Pancreas (tissue), 10 donors: Measurements from ENCODE around the gene TRIM21. TPM values are rescaled to one million over a fixed set of nuclear protein-coding genes. Genes with fewer than 3 reads are reported as not detected.
A peak's percentile ranks its signal among the peaks of the same experiment; 100 is the strongest.
"Not testable (repeated sequence)": the region's sequence is repeated elsewhere in the genome, so short reads cannot be mapped to it uniquely, and the experiment has no call there.

Source experiments
- ATAC-seq, 4 donors: fragments of 200-7000 bp; cut with Tn5 transposase; one replicate each; pipeline versions ENCODE4 v1.8.0 to v1.9.1; 2020; ENCODE audit warnings: mild to moderate bottlenecking in 4 of 4, moderate library complexity in 4 of 4
- DNase-seq, 6 donors: peaks; one replicate each; pipeline ENCODE4 v3.0.0-alpha.2; 2020
- FAIRE-seq: peaks from 2 replicates; lab custom pipeline; 2012; peaks lifted over from hg19 to GRCh38; lab: Jason Lieb, UNC
- H3K27ac ChIP-seq, 4 donors: fragments of 200-600 bp; sonication (generic); 1 replicate in 3 of 4; 2 replicates in 1 of 4; pipeline versions ENCODE4 v1.5.0 to v1.8.0; 2020
- H3K27me3 ChIP-seq, 4 donors: fragments of 200-600 bp; one replicate each; pipeline ENCODE4 v1.8.0; 2021
- H3K36me3 ChIP-seq, 3 donors: fragments of 200-600 bp; sonication (generic) in 1 of 3; one replicate each; pipeline versions ENCODE4 v1.5.0 to v1.8.0; 2020 to 2021
- H3K4me1 ChIP-seq, 3 donors: fragments of 200-600 bp; one replicate each; pipeline ENCODE4 v1.8.0; 2021
- H3K4me3 ChIP-seq, 4 donors: fragments of 200-600 bp; sonication (generic) in 2 of 4; one replicate each; pipeline versions ENCODE4 v1.5.0 to v1.8.0; 2020 to 2021
- H3K9me3 ChIP-seq, 4 donors: fragments of 200-600 bp; one replicate each; pipeline ENCODE4 v1.8.0; 2021
- WGBS, 2 donors: extraction: QIAGEN DNeasy Blood & Tissue Kit; methylation state at CpG; one replicate each; pipeline ENCODE4 v1.1.7; 2013; 5-methylcytosine and 5-hydroxymethylcytosine counted together
- intact Hi-C, 3 donors: fragments of 100-400 bp; cut with DNase I; formaldehyde crosslinking; loops; one replicate each; pipeline versions ENCODE4 v1.11.1 to v1.14.2; 2022
- polyA plus RNA-seq, 2 donors: library from polyadenylated mRNA; stranded (reverse); fragments of 200-250 nt; gene quantifications; one replicate each; pipeline ENCODE4 v1.2.3, GENCODE V29; 2013
- total RNA-seq, 6 donors: library from RNA; stranded (reverse); fragmentation: NEBNext Ultra II Directional in 4 of 6; extraction: Animal tissue kit (Norgen Biotek cat#: 25700) in 4 of 6; gene quantifications; one replicate each; pipeline versions ENCODE4 v1.2.1 to v1.2.4, GENCODE V29; 2021 to 2023
- TF ChIP-seq, protein P1 (sequence below), 4 donors: fragments of 200-600 bp; sonication (generic) in 3 of 4; IDR thresholded peaks; one replicate each; pipeline versions ENCODE4 v1.5.0 to v1.8.0; 2021; ENCODE audit warnings: antibody characterized with exemption in 4 of 4
- donor health status: healthy with polysubstance abuse.
- donor health status: DM: no; HTN: no; CAD: no; lungs with moderate emphysema.
- donor health status: DM: no; HTN: no; CAD: no.
- donor health status: control.
- donor health status: control.
- donor health status: Bipolar disorder and iron deficiency.
- donor health status: DM: yes; HTN: yes; CAD: no.
- donor health status: DM: no; HTN: no; CAD: no.
- donor health status: DM: no; HTN: no; CAD: no.
- donor health status: DM: yes; HTN: yes; CAD: no.

Gene TRIM21
- total and polyA plus RNA-seq, 8 donors: 3.5 to 12.9 (median 6.7) TPM

DNA sequence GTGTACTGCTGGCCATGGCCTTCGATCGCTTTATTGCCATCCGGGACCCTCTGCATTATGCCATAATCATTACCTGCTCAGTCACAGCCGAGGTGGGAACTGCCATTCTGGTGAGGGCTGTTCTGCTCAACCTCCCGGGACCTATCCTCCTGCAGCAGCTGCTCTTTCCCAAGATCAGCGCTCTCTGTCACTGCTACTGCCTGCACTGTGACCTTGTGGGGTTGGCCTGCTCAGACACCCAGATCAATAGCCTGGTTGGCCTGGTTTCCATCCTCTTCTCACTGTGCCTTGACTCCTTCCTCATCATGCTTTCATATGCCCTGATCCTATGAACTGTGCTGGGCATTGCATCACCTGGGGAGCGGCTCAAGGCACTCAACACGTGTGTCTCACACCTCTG is 24.9 kb upstream of the TRIM21 start:
- intact Hi-C loops: no loop called here
- Histone ChIP-seq H3K4me3 (no peak overlapping the region), H3K36me3 (no peaks in the 10 kb centered on the region), H3K27me3 (no peaks in the 10 kb centered on the region), H3K9me3 (no peaks in the 10 kb centered on the region), H3K27ac (no peak overlapping the region), H3K4me1 (no peaks in the 10 kb centered on the region)
- 24 to 33% methylated on average over 8 of the region's 8 CpGs for WGBS, 2 donors
- no peak for FAIRE-seq
- TF ChIP-seq, protein P1, sequence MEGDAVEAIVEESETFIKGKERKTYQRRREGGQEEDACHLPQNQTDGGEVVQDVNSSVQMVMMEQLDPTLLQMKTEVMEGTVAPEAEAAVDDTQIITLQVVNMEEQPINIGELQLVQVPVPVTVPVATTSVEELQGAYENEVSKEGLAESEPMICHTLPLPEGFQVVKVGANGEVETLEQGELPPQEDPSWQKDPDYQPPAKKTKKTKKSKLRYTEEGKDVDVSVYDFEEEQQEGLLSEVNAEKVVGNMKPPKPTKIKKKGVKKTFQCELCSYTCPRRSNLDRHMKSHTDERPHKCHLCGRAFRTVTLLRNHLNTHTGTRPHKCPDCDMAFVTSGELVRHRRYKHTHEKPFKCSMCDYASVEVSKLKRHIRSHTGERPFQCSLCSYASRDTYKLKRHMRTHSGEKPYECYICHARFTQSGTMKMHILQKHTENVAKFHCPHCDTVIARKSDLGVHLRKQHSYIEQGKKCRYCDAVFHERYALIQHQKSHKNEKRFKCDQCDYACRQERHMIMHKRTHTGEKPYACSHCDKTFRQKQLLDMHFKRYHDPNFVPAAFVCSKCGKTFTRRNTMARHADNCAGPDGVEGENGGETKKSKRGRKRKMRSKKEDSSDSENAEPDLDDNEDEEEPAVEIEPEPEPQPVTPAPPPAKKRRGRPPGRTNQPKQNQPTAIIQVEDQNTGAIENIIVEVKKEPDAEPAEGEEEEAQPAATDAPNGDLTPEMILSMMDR (IDR thresholded peaks at IDR 0.05): no peak
- DNase-seq: peak; percentile 55 to 87 (median 78)
- peak; percentile 96 to 99 (median 98) for ATAC-seq

GRCh38 chr11:4416816-4417215 is 23.3 kb upstream of the TRIM21 start:
- Histone ChIP-seq H3K27me3 (no peaks in the 10 kb centered on the region), H3K36me3 (no peaks in the 10 kb centered on the region), H3K4me1 (no peaks in the 10 kb centered on the region), H3K4me3 (no peak overlapping the region), H3K27ac (no peak overlapping the region), H3K9me3 (no peaks in the 10 kb centered on the region)
- no peak for ATAC-seq
- DNase-seq: no peak
- TF ChIP-seq, protein P1 (IDR thresholded peaks at IDR 0.05): no peak
- intact Hi-C loops: no loop called here
- no peak for FAIRE-seq
- WGBS, 2 donors: 85 to 91% methylated on average over 1 of the region's 1 CpG

GRCh38 chr11:4416306-4416705 is 22.8 kb upstream of the TRIM21 start:
- FAIRE-seq (no peak), ATAC-seq (no peak), DNase-seq (no peak)
- TF ChIP-seq, protein P1 (IDR thresholded peaks at IDR 0.05): no peak
- intact Hi-C loops: no loop called here
- Histone ChIP-seq H3K4me1 (no peaks in the 10 kb centered on the region), H3K4me3 (no peak overlapping the region), H3K27ac (no peak overlapping the region), H3K9me3 (no peaks in the 10 kb centered on the region), H3K36me3 (no peaks in the 10 kb centered on the region), H3K27me3 (no peaks in the 10 kb centered on the region)
- WGBS, 2 donors: 41 to 69% methylated on average over 1 of the region's 1 CpG

- 72 to 86% methylated on average over 4 to 6 of the region's 6 CpGs for whole genome bisulfite sequencing, 2 donors
- ATAC-seq, H3K27me3 ChIP-seq, FAIRE-seq, H3K9me3 ChIP-seq, DNase-seq, intact Hi-C loops, H3K27ac ChIP-seq, H3K36me3 ChIP-seq, H3K4me3 ChIP-seq, H3K4me1 ChIP-seq: not testable (repeated sequence)
Observed at GRCh38 chr11:4406206-4406605, 12.7 kb upstream of the TRIM21 start.

DNA sequence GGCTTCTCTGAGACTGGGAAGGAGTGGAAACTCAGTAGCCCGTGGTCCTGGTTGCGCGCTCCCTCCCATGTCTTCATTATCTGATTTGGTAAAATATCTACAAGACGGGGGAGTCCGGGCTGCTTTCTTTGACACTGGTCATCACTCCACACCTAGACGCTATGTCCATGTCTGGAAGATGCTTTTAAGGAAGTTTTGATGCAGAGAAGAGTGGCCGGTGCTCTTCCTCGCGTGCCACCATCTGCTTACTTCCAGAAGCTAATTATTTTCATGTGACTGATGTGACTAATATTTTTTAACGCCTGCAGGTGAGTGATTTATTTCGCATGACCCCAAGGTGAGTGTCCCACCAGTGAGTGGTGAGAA is 339 bp upstream of the TRIM21 start:
- ATAC-seq (peak; percentile 18 to 33 (median 24)), FAIRE-seq (no peak), DNase-seq (no peak)
- H3K27me3 ChIP-seq: peaks cover 0 to 3% (median 0%) of the 10 kb centered on the region in 4 donors
- peaks cover 0 to 14% (median 5%) of the 10 kb centered on the region in 3 donors for H3K36me3 ChIP-seq
- intact Hi-C loops: no loop called here
- H3K4me3 ChIP-seq: peak overlapping the region; percentile 75 to 92 (median 81)
- no peaks in the 10 kb centered on the region for H3K9me3 ChIP-seq
- H3K27ac ChIP-seq: peak overlapping the region in 1 of 4 donors; percentile 80
- peaks cover 0 to 4% (median 0%) of the 10 kb centered on the region in 3 donors for H3K4me1 ChIP-seq
- TF ChIP-seq, protein P1 (IDR thresholded peaks at IDR 0.05): no peak
- 16 to 18% methylated on average over 11 of the region's 11 CpGs for WGBS, 2 donors
